HL-60 (cell line): ENCODE results near the gene SACM1L.
"Not testable (repeated sequence)": the region's sequence is repeated elsewhere in the genome, so short reads cannot be mapped to it uniquely, and the experiment has no call there.

Source experiments
- DNase-seq, 2 experiments: peaks; one replicate each; pipeline ENCODE4 v3.0.0-alpha.2; 2010 to 2020; ENCODE audit warnings: low read depth in 1 of 2, low spot score in 1 of 2
- H3K27ac ChIP-seq: fragments of 250-450 bp; sonication (Bioruptor Pico); replicated peaks from 2 replicates; pipeline ENCODE4 v1.5.1; 2020; ENCODE audit warnings: mild to moderate bottlenecking, moderate library complexity
- H3K27me3 ChIP-seq: fragments of 250-450 bp; sonication (Bioruptor Pico); 2 replicates; pipeline ENCODE4 v1.5.1; 2021; ENCODE audit warnings: mild to moderate bottlenecking, moderate library complexity; ENCODE audit not compliant: insufficient read depth, poor library complexity, severe bottlenecking
- H3K4me3 ChIP-seq: replicated peaks from 2 replicates; pipeline ENCODE4 v1.5.1; 2011; ENCODE audit warnings: mild to moderate bottlenecking, control low read depth, low read length; ENCODE audit not compliant: insufficient read depth
- CTCF ChIP-seq: IDR thresholded peaks from one replicate; pipeline ENCODE4 v1.5.1; 2011; ENCODE audit warnings: low read length, control low read depth, inconsistent platforms; ENCODE audit not compliant: insufficient read depth
- GABPA ChIP-seq: IDR thresholded peaks from 2 replicates; pipeline ENCODE4 v1.6.1; 2012; ENCODE audit warnings: low read depth
- POLR2AphosphoS5 ChIP-seq: IDR thresholded peaks from 2 replicates; pipeline ENCODE4 v1.6.1; 2012; ENCODE audit warnings: low read depth
- REST ChIP-seq: IDR thresholded peaks from 2 replicates; pipeline ENCODE4 v1.6.1; 2012; ENCODE audit warnings: low read depth; ENCODE audit not compliant: insufficient replicate concordance
- SPI1 ChIP-seq: IDR thresholded peaks from 2 replicates; pipeline ENCODE4 v1.6.1; 2012; ENCODE audit warnings: low read depth, mild to moderate bottlenecking, borderline replicate concordance

SACM1L gene

GRCh38 chr3:45693941-45694521, 4.8 kb downstream of the SACM1L start:
- Histone ChIP-seq H3K27me3 (no peaks in the 10 kb centered on the region), H3K27ac (0 out of 2 replicates have a peak overlapping the region, but pooled peaks have one; percentile 7), H3K4me3 (no peak overlapping the region)
- no peak for DNase-seq
- TF ChIP-seq CTCF (no peak), GABPA (no peak), REST (no peak), SPI1 (no peak), POLR2AphosphoS5 (no peak)

- not testable (repeated sequence) for H3K27ac ChIP-seq, H3K27me3 ChIP-seq, H3K4me3 ChIP-seq, DNase-seq
These were observed 6.0 kb downstream of the SACM1L start for GRCh38 chr3:45695166-45695565.

GRCh38 chr3:45700570-45701073, 11.4 kb downstream of the SACM1L start:
- TF ChIP-seq CTCF, result no peak
- TF ChIP-seq REST, result no peak
- TF ChIP-seq POLR2AphosphoS5, result no peak
- no peak for TF ChIP-seq GABPA
- TF ChIP-seq SPI1, result no peak
- no peak overlapping the region for H3K27ac ChIP-seq
- no peak for DNase-seq
- no peak overlapping the region for H3K4me3 ChIP-seq
- H3K27me3 ChIP-seq, result no peaks in the 10 kb centered on the region

- H3K27ac ChIP-seq, result no peak overlapping the region
- no peak overlapping the region for H3K4me3 ChIP-seq
- TF ChIP-seq SPI1 (peak; percentile 48; the same call in 1 of the 2 replicates), POLR2AphosphoS5 (no peak), REST (no peak), CTCF (no peak), GABPA (no peak)
These were observed 12.1 kb downstream of the SACM1L start for GRCh38 chr3:45701172-45701867.

More at GRCh38 chr3:45701172-45701867, 12.1 kb downstream of the SACM1L start:
- DNase-seq, result no peak
- H3K27me3 ChIP-seq, result no peaks in the 10 kb centered on the region
